MG63 (cell line): ENCODE measurements around the gene RELA. TPM values are rescaled to one million over a fixed set of nuclear protein-coding genes. Genes with fewer than 3 reads are reported as not detected.

Experiments
- DNase-seq: peaks from one replicate; pipeline ENCODE4 v3.0.0-alpha.2; 2020
- H3K27me3 ChIP-seq: fragments of 250-450 bp; sonication (Bioruptor Pico); 2 replicates; pipeline ENCODE4 v1.5.1; 2020; ENCODE audit warnings: mild to moderate bottlenecking, moderate library complexity
- H3K36me3 ChIP-seq: fragments of 250-450 bp; sonication (Bioruptor Pico); 2 replicates; pipeline ENCODE4 v1.5.1; 2020; ENCODE audit warnings: mild to moderate bottlenecking, moderate library complexity
- H3K4me3 ChIP-seq: fragments of 250-450 bp; sonication (Bioruptor Pico); 2 replicates; pipeline ENCODE4 v1.5.1; 2020; ENCODE audit warnings: mild to moderate bottlenecking, moderate library complexity
- H3K9me3 ChIP-seq: fragments of 250-450 bp; sonication (Bioruptor Pico); 2 replicates; pipeline ENCODE4 v1.5.1; 2020; ENCODE audit warnings: mild to moderate bottlenecking, moderate library complexity
- total RNA-seq: library from RNA; depleted of rRNA; stranded (reverse); fragments of >200 nt; shearing (Covaris generic); gene quantifications from 2 replicates; pipeline ENCODE4 v1.2.3, GENCODE V29; 2014; ENCODE audit warnings: low replicate concordance; rRNA removed

The RELA gene
- total RNA-seq, 1 experiment from 2014 or later = 56.1 TPM

- DNase-seq = no peak
- Histone ChIP-seq H3K9me3 (no peaks in the 10 kb centered on the region), H3K36me3 (peaks cover 29% of the 10 kb centered on the region), H3K4me3 (peak overlapping the region; percentile 73), H3K27me3 (no peaks in the 10 kb centered on the region)
Observed at GRCh38 chr11:65613091-65613928, 49.4 kb downstream of the RELA start.

GRCh38 chr11:65612691-65613090 lies 50.0 kb downstream of the RELA start:
- DNase-seq = no peak
- peaks cover 27% of the 10 kb centered on the region for H3K36me3 ChIP-seq
- peak overlapping the region; percentile 73; the same call in 1 of the 2 replicates for H3K4me3 ChIP-seq
- H3K9me3 ChIP-seq = no peaks in the 10 kb centered on the region
- H3K27me3 ChIP-seq = no peaks in the 10 kb centered on the region

- H3K9me3 ChIP-seq = no peaks in the 10 kb centered on the region
- H3K36me3 ChIP-seq = peaks cover 21% of the 10 kb centered on the region
- no peaks in the 10 kb centered on the region for H3K27me3 ChIP-seq
- DNase-seq = no peak
- no peak overlapping the region; the same call in 1 of the 2 replicates for H3K4me3 ChIP-seq
Observed at GRCh38 chr11:65611758-65612603, 50.7 kb downstream of the RELA start.

GRCh38 chr11:65611028-65611757 lies 51.5 kb downstream of the RELA start:
- Histone ChIP-seq H3K9me3 (no peaks in the 10 kb centered on the region), H3K36me3 (peaks cover 18% of the 10 kb centered on the region), H3K27me3 (no peaks in the 10 kb centered on the region), H3K4me3 (no peak overlapping the region)
- no peak for DNase-seq

- Histone ChIP-seq H3K4me3 (no peak overlapping the region), H3K27me3 (no peaks in the 10 kb centered on the region), H3K36me3 (peaks cover 22% of the 10 kb centered on the region), H3K9me3 (no peaks in the 10 kb centered on the region)
- DNase-seq = no peak
Observed at GRCh38 chr11:65610404-65610803, 52.3 kb downstream of the RELA start.

- H3K27me3 ChIP-seq = no peaks in the 10 kb centered on the region
- no peak for DNase-seq
- peaks cover 30% of the 10 kb centered on the region for H3K36me3 ChIP-seq
- H3K9me3 ChIP-seq = no peaks in the 10 kb centered on the region
- no peak overlapping the region for H3K4me3 ChIP-seq
Observed at GRCh38 chr11:65609665-65610064, 53.1 kb downstream of the RELA start.

- Histone ChIP-seq H3K27me3 (no peaks in the 10 kb centered on the region), H3K9me3 (no peaks in the 10 kb centered on the region), H3K36me3 (peaks cover 33% of the 10 kb centered on the region), H3K4me3 (no peak overlapping the region)
- DNase-seq = no peak
Observed at GRCh38 chr11:65609229-65609628, 53.5 kb downstream of the RELA start.

GRCh38 chr11:65607614-65608426 lies 54.9 kb downstream of the RELA start:
- no peak for DNase-seq
- H3K36me3 ChIP-seq = peaks cover 36% of the 10 kb centered on the region
- no peak overlapping the region for H3K4me3 ChIP-seq
- H3K9me3 ChIP-seq = no peaks in the 10 kb centered on the region
- no peaks in the 10 kb centered on the region for H3K27me3 ChIP-seq

GRCh38 chr11:65606876-65607613 lies 55.7 kb downstream of the RELA start:
- DNase-seq = no peak
- Histone ChIP-seq H3K36me3 (peaks cover 30% of the 10 kb centered on the region), H3K27me3 (no peaks in the 10 kb centered on the region), H3K9me3 (no peaks in the 10 kb centered on the region), H3K4me3 (no peak overlapping the region)

- Histone ChIP-seq H3K9me3 (no peaks in the 10 kb centered on the region), H3K4me3 (no peak overlapping the region), H3K27me3 (no peaks in the 10 kb centered on the region), H3K36me3 (peaks cover 26% of the 10 kb centered on the region)
- no peak for DNase-seq
Observed at GRCh38 chr11:65604258-65604657, 58.5 kb downstream of the RELA start.

Other genes starting within 250 kb of the RELA start
- gene NEAT1, start 240.1 kb downstream of the RELA start, total RNA-seq = 4.8 and 7.7 TPM in 2 replicates
- 258 and 283 TPM in 2 replicates for gene MALAT1, start 163.9 kb downstream of the RELA start, total RNA-seq
- 50.1 and 56.3 TPM in 2 replicates for gene SCYL1, start 137.8 kb downstream of the RELA start, total RNA-seq
- 109 and 124 TPM in 2 replicates for gene LTBP3, start 104.6 kb downstream of the RELA start, total RNA-seq
- 51.1 and 90.7 TPM in 2 replicates for gene ZNRD2, start 92.4 kb downstream of the RELA start, total RNA-seq
- 45.5 and 66.6 TPM in 2 replicates for gene FAM89B, start 90.4 kb downstream of the RELA start, total RNA-seq
- 30.8 and 65.1 TPM in 2 replicates for gene EHBP1L1, start 86.9 kb downstream of the RELA start, total RNA-seq
- not detected in 2 replicates for gene KCNK7, start 67.1 kb downstream of the RELA start, total RNA-seq
- 22.2 and 48.8 TPM in 2 replicates for gene MAP3K11, start 48.7 kb downstream of the RELA start, total RNA-seq
- 9.8 and 21.0 TPM in 2 replicates for gene PCNX3, start 47.1 kb downstream of the RELA start, total RNA-seq
- gene SIPA1, start 24.8 kb downstream of the RELA start, total RNA-seq = 28.2 and 33.6 TPM in 2 replicates
- 43.5 and 68.8 TPM in 2 replicates for gene KAT5, start 49.3 kb upstream of the RELA start, total RNA-seq
- gene RNASEH2C, start 57.9 kb upstream of the RELA start, total RNA-seq = 28.2 and 73.1 TPM in 2 replicates
- gene AP5B1, start 118.1 kb upstream of the RELA start, total RNA-seq = 5.8 and 7.6 TPM in 2 replicates
- not detected in 2 replicates for gene OVOL1, start 124.1 kb upstream of the RELA start, total RNA-seq
- gene SNX32, start 171.0 kb upstream of the RELA start, total RNA-seq = 0.43 TPM in 1 of 2 replicates, not detected in the other
- 1,413 and 1,905 TPM in 2 replicates for gene CFL1, start 195.3 kb upstream of the RELA start, total RNA-seq
- gene MUS81, start 197.5 kb upstream of the RELA start, total RNA-seq = 25.3 and 45.3 TPM in 2 replicates
- 29.0 and 43.2 TPM in 2 replicates for gene EFEMP2, start 209.9 kb upstream of the RELA start, total RNA-seq
- not detected in 2 replicates for gene CTSW, start 216.9 kb upstream of the RELA start, total RNA-seq
- 105 and 106 TPM in 2 replicates for gene FIBP, start 225.6 kb upstream of the RELA start, total RNA-seq
- gene CCDC85B, start 227.8 kb upstream of the RELA start, total RNA-seq = 99.6 and 131 TPM in 2 replicates
- 37.3 and 54.7 TPM in 2 replicates for gene FOSL1, start 237.5 kb upstream of the RELA start, total RNA-seq